Ovary (tissue), 9 donors: ENCODE results near the gene FIZ1. TPM values are rescaled to one million over a fixed set of nuclear protein-coding genes. Genes with fewer than 3 reads are reported as not detected.
A peak's percentile ranks its signal among the peaks of the same experiment; 100 is the strongest.

Source experiments
- DNase-seq, 5 donors: peaks; one replicate each; pipeline ENCODE4 v3.0.0-alpha.2; 2019 to 2020
- H3K27ac ChIP-seq, 2 donors: fragments of 200-600 bp; one replicate each; pipeline versions ENCODE4 v1.5.1 to v1.8.0; 2019 to 2022
- H3K27me3 ChIP-seq: fragments of 200-600 bp; one replicate; pipeline ENCODE4 v1.8.0; 2022
- H3K36me3 ChIP-seq: fragments of 200-600 bp; sonication (generic); one replicate; pipeline ENCODE4 v1.5.1; 2019
- H3K4me1 ChIP-seq: one replicate; pipeline ENCODE4 v1.8.1; 2013; ENCODE audit warnings: mild to moderate bottlenecking, moderate library complexity; ENCODE audit not compliant: insufficient read depth
- H3K4me3 ChIP-seq: fragments of 200-600 bp; sonication (generic); one replicate; pipeline ENCODE4 v1.5.1; 2017
- H3K9me3 ChIP-seq, 2 donors: fragments of 200-600 bp in 1 of 2; sonication (generic) in 1 of 2; one replicate each; pipeline versions ENCODE4 v1.5.1 to v1.8.1; 2013 to 2019; ENCODE audit warnings: mild to moderate bottlenecking in 1 of 2, moderate library complexity in 1 of 2
- EP300 ChIP-seq: sonication (generic); formaldehyde crosslinking; IDR thresholded peaks from one replicate; pipeline ENCODE4 v1.6.1; 2017; ENCODE audit warnings: antibody characterized with exemption
- POLR2A ChIP-seq: fragments of 450-650 bp; IDR thresholded peaks from one replicate; pipeline ENCODE4 v1.6.1; 2017; ENCODE audit warnings: antibody characterized with exemption, mild to moderate bottlenecking, moderate library complexity
- WGBS, 3 donors: extraction: QIAGEN DNeasy Blood & Tissue Kit in 1 of 3; methylation state at CpG; one replicate each; pipeline versions ENCODE4 v1.1.5 to v1.1.7; 2013 to 2017; 5-methylcytosine and 5-hydroxymethylcytosine counted together
- intact Hi-C, 4 donors: fragments of 100-400 bp; cut with DNase I; formaldehyde crosslinking; loops; one replicate each; pipeline versions ENCODE4 v1.11.0 to v1.15.1; 2022 to 2023
- polyA plus RNA-seq, 2 donors: library from polyadenylated mRNA; stranded (reverse); fragments of 200-250 nt in 1 of 2; fragments of 350-450 nt in 1 of 2; fragmentation: Illumina TruSeq in 1 of 2; extraction: RNeasy Lipid Tissue Mini Kit (QIAGEN cat#74804) in 1 of 2; gene quantifications; one replicate each; pipeline ENCODE4 v1.2.3, GENCODE V29; 2013 to 2014
- total RNA-seq, 7 donors: library from RNA; depleted of rRNA in 2 of 7; stranded (reverse); fragments of >200 nt in 2 of 7; fragmentation: NEBNext Ultra II Directional in 3 of 7; extraction: Animal tissue kit (Norgen Biotek cat#: 25700) in 3 of 7; gene quantifications; one replicate each; pipeline versions ENCODE4 v1.1.0 to v1.2.4, GENCODE V29; 2016 to 2023
- TF ChIP-seq, protein P1 (sequence below), 3 donors: fragments of 450-650 bp in 2 of 3; fragments of 200-600 bp in 1 of 3; IDR thresholded peaks; one replicate each; pipeline versions ENCODE4 v1.5.1 to v1.8.0; 2016 to 2022; ENCODE audit warnings: antibody characterized with exemption in 3 of 3, mild to moderate bottlenecking in 1 of 3
- donor health status: DM: no; HTN: no; CAD: no; lungs with moderate emphysema.
- donor health status: DM: no; HTN: no; CAD: no.
- donor health status: Bipolar disorder and iron deficiency.
- donor health status: DM: yes; HTN: yes; CAD: no.
- donor health status: DM: no; HTN: no; CAD: no.
- donor health status: DM: yes; HTN: yes; CAD: no.

Gene FIZ1
- total and polyA plus RNA-seq, 9 donors, result 3.6 to 22.7 (median 13.4) TPM

DNA sequence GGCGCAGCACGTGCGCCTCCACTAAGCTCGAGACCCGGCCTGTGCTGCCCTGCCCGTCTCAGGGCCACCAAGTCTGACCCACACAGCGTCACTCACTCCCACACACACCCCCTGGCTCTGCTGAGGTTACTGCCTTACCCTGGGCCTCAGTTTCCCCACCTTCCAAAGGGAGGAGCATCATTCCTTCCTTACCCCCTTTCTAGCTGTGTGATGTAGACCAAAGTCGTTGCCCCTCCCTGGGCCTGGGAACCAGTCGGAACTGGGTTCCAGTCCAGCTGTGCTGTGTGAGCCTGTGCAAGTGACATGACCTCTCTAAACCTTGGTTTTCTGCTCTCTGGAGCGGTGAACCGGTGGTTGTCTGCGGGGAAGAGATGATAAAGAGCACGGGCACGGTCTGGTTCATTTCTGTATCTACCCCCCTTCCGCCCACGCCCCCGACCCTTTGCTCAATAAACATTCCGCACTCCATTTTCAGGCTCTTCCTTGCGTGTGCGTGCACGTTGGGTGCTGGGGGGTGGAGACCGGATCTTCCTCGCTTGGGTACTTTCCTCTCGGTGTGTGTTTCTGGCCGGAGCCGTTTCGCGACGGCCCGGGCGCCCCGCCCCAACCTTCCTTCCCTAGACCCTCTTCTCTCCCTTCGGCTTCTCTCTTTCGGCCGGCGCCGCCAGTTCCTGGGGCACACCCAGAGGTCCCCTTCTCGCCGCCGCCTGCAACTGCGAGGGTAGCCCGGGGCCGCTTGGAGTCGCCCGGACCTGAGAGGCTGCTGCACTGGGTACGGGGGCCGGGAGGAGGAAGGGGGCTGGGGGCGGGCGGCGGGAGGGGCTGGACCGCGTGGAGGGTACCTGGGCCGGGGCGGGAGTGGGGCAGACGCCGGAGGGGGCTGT lies 43.9 kb upstream of the FIZ1 start, which contains the start of gene ZNF581:
TSS of gene ZNF581 (plus strand) at position 647 of the 884 bp plus-strand sequence. CDS start 923 bp downstream, outside the sequence.
- DNase-seq, result peak; percentile 63 to 84 (median 74)
- TF ChIP-seq EP300, result no peak
- TF ChIP-seq POLR2A, result no peak
- TF ChIP-seq, protein P1, sequence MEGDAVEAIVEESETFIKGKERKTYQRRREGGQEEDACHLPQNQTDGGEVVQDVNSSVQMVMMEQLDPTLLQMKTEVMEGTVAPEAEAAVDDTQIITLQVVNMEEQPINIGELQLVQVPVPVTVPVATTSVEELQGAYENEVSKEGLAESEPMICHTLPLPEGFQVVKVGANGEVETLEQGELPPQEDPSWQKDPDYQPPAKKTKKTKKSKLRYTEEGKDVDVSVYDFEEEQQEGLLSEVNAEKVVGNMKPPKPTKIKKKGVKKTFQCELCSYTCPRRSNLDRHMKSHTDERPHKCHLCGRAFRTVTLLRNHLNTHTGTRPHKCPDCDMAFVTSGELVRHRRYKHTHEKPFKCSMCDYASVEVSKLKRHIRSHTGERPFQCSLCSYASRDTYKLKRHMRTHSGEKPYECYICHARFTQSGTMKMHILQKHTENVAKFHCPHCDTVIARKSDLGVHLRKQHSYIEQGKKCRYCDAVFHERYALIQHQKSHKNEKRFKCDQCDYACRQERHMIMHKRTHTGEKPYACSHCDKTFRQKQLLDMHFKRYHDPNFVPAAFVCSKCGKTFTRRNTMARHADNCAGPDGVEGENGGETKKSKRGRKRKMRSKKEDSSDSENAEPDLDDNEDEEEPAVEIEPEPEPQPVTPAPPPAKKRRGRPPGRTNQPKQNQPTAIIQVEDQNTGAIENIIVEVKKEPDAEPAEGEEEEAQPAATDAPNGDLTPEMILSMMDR (IDR thresholded peaks at IDR 0.05), result no peak
- Histone ChIP-seq H3K36me3 (no peaks in the 10 kb centered on the region), H3K4me3 (peak within 1 kb of the TSS; percentile 93), H3K27me3 (no peaks in the 10 kb centered on the region), H3K27ac (peak within 1 kb of the TSS; percentile 95 to 96), H3K9me3 (no peaks in the 10 kb centered on the region), H3K4me1 (peaks cover 11% of the 10 kb centered on the region)
- intact Hi-C loops, result no loop called here
- 1% methylated on average over 47 to 56 of the region's 56 CpGs for WGBS, 3 donors

DNA sequence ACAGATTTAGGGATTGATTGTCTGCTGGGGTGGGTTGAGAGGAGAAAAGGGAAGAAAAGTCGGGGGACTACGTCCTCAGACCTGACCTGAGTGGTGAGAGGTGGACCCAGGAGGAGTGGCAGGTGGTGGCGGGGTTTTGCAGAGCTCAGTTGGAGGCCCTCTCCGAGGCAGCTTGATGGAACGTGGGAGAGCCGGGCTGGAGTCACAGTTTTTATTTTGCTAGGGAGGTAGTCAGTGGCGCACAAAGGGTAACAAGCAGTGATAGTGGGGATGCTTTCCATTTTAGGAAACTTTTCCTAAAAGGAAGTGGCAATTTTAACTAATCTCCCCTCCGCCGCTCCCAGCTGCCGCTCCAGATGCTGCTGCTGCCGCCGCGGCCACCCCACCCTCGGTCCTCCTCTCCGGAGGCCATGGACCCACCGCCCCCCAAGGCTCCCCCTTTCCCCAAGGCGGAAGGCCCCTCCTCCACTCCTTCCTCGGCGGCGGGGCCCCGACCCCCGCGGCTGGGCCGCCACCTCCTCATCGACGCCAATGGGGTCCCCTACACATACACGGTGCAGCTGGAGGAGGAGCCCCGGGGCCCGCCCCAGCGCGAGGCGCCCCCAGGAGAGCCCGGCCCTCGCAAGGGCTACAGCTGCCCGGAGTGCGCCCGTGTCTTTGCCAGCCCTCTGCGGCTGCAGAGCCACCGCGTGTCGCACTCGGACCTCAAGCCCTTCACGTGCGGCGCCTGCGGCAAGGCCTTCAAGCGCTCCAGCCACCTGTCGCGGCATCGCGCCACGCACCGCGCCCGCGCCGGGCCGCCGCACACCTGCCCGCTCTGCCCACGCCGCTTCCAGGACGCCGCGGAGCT lies 43.1 kb upstream of the FIZ1 start:
- Histone ChIP-seq H3K4me3 (peak overlapping the region; percentile 93), H3K9me3 (no peaks in the 10 kb centered on the region), H3K4me1 (peaks cover 11% of the 10 kb centered on the region), H3K27me3 (no peaks in the 10 kb centered on the region), H3K27ac (peak overlapping the region; percentile 95 to 96), H3K36me3 (no peaks in the 10 kb centered on the region)
- WGBS, 3 donors, result 0 to 1% (median 1%) methylated on average over 43 to 65 of the region's 65 CpGs
- peak in 4 of 5 donors; percentile 39 to 69 (median 65) for DNase-seq
- intact Hi-C loops, result no loop called here
- no peak for TF ChIP-seq POLR2A
- no peak for TF ChIP-seq EP300
- TF ChIP-seq, protein P1 (IDR thresholded peaks at IDR 0.05), result no peak

DNA sequence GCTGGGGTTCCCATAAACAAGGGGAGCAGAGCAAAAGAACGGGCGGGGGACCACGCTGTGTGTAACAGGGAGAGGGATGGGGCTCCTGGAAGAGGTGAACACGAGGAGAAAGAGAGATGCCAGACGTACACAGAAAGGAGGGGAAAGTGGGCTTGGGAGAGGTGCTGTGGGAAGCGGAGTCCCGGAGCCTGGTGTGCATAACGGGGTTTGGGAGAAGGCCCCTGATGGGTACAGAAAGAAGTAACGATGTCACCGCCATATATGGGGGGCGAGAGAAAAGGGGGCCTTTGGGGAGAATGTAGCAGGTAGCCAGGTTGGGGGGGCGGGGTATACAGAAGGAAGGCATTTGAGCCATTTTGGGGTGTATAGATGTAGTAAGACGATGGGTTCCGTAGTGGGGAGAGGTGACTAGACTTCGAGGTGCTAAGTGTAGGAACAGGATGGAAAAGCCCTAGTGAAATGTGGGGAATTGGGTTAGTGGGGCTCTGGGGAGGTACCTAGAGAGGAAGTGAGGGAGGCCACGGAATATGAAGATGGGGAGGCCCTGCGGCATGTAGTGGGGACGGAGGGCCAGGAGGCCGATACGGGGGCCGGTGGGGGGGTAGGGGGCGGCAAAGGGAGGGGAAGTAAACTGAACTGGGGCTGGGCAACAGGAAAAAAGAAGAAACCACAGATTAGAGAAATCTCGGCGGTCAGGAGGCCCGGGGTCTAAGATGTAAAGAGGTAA lies 42.3 kb upstream of the FIZ1 start:
- peak overlapping the region; percentile 95 to 96 for H3K27ac ChIP-seq
- H3K4me3 ChIP-seq, result peak overlapping the region; percentile 93
- no peaks in the 10 kb centered on the region for H3K9me3 ChIP-seq
- 1% methylated on average over 25 of the region's 25 CpGs for WGBS, 3 donors
- intact Hi-C loops, result no loop called here
- no peaks in the 10 kb centered on the region for H3K36me3 ChIP-seq
- H3K27me3 ChIP-seq, result no peaks in the 10 kb centered on the region
- TF ChIP-seq POLR2A (no peak), EP300 (no peak)
- TF ChIP-seq, protein P1 (IDR thresholded peaks at IDR 0.05), result no peak
- DNase-seq, result peak in 2 of 5 donors; percentile 36 to 51
- peaks cover 13% of the 10 kb centered on the region for H3K4me1 ChIP-seq
